ENCODE results near the gene S1PR3.

S1PR3 gene

GRCh38 chr9:88969646-88970373 is 21.5 kb upstream of the S1PR3 start:
- no peak for DNase-seq

GRCh38 chr9:88971131-88971960 is 19.9 kb upstream of the S1PR3 start:
- DNase-seq = no peak

GRCh38 chr9:88972401-88972800 is 18.9 kb upstream of the S1PR3 start:
- DNase-seq = no peak

- DNase-seq = no peak
These were observed 17.8 kb upstream of the S1PR3 start for GRCh38 chr9:88973281-88974045.

GRCh38 chr9:88974641-88975040 is 16.6 kb upstream of the S1PR3 start:
- no peak for DNase-seq

- DNase-seq = no peak
These were observed 15.0 kb upstream of the S1PR3 start for GRCh38 chr9:88975966-88976889.

- DNase-seq = no peak
These were observed 14.4 kb upstream of the S1PR3 start for GRCh38 chr9:88976890-88977257.

- no peak for DNase-seq
These were observed 13.2 kb upstream of the S1PR3 start for GRCh38 chr9:88978034-88978433.

GRCh38 chr9:88979021-88979420 is 12.2 kb upstream of the S1PR3 start:
- DNase-seq = no peak

- DNase-seq = no peak
These were observed 11.5 kb upstream of the S1PR3 start for GRCh38 chr9:88979791-88980190.

- no peak for DNase-seq
These were observed 10.5 kb upstream of the S1PR3 start for GRCh38 chr9:88980740-88981203.

GRCh38 chr9:88983865-88984542 is 7.3 kb upstream of the S1PR3 start:
- DNase-seq = no peak

- DNase-seq = no peak
These were observed 6.8 kb upstream of the S1PR3 start for GRCh38 chr9:88984543-88984883.

GRCh38 chr9:88985616-88986015 is 5.7 kb upstream of the S1PR3 start:
- no peak for DNase-seq

GRCh38 chr9:88986776-88987175 is 4.5 kb upstream of the S1PR3 start:
- DNase-seq = no peak

- DNase-seq = no peak
These were observed 3.6 kb upstream of the S1PR3 start for GRCh38 chr9:88987661-88988060.

GRCh38 chr9:88988796-88989641 is 2.2 kb upstream of the S1PR3 start:
- DNase-seq = no peak

- no peak for DNase-seq
These were observed 1.1 kb upstream of the S1PR3 start for GRCh38 chr9:88990041-88990728.

- no peak for DNase-seq
These were observed 571 bp upstream of the S1PR3 start for GRCh38 chr9:88990729-88991065.

- DNase-seq = no peak
These were observed 1.3 kb downstream of the S1PR3 start for GRCh38 chr9:88992556-88992955.
